A549 (cell line): ENCODE results near the gene TIMP3. TPM values are rescaled to one million over a fixed set of nuclear protein-coding genes. Genes with fewer than 3 reads are reported as not detected.

Source experiments
- ATAC-seq, 2 experiments: fragments of 200-7000 bp in 1 of 2; fragments of >200 bp in 1 of 2; cut with Nextera tagmentation in 1 of 2; cut with Tn5 transposase in 1 of 2; 3 replicates each; pipeline versions ENCODE4 v1.8.0 to v1.9.1; 2018 to 2020; ENCODE audit warnings: mild to moderate bottlenecking in 1 of 2, moderate library complexity in 1 of 2
- CTCF ChIA-PET: fragments of 300-600 bp; sonication (Branson Sonifier 250); formaldehyde crosslinking; extraction: SDS; loops from one replicate; lab custom pipeline; 2021; ENCODE audit warnings: antibody characterized with exemption, inconsistent platforms; lab: Yijun Ruan, JAX
- POLR2A ChIA-PET: fragments of 350-600 bp; formaldehyde crosslinking; extraction: SDS; loops from one replicate; lab custom pipeline; 2021; ENCODE audit warnings: antibody characterized with exemption, inconsistent platforms; lab: Yijun Ruan, JAX
- DNase-seq, 2 experiments: peaks; one replicate each; pipeline versions ENCODE4 v3.0.0 to v3.0.0-alpha.2; 2011 to 2016; ENCODE audit warnings: low read depth in 1 of 2, low spot score in 1 of 2
- FAIRE-seq: peaks from 2 replicates; lab custom pipeline; 2011; peaks lifted over from hg19 to GRCh38; lab: Jason Lieb, UNC
- H3K27ac ChIP-seq, 2 experiments: fragments of >200 bp; sonication (Bioruptor Twin); formaldehyde crosslinking; 3 replicates each; pipeline ENCODE4 v1.5.1; 2016 to 2017
- H3K4me1 ChIP-seq: fragments of >200 bp; sonication (Bioruptor Twin); formaldehyde crosslinking; 3 replicates; pipeline ENCODE4 v1.6.1; 2016
- H3K4me2 ChIP-seq: fragments of >200 bp; sonication (Bioruptor Twin); formaldehyde crosslinking; 3 replicates; pipeline ENCODE4 v1.6.1; 2016
- H3K4me3 ChIP-seq: fragments of >200 bp; sonication (Bioruptor Twin); formaldehyde crosslinking; 3 replicates; pipeline ENCODE4 v1.5.1; 2016
- H3K9me3 ChIP-seq: fragments of >200 bp; sonication (Bioruptor Twin); formaldehyde crosslinking; 3 replicates; pipeline ENCODE4 v1.6.1; 2016
- CEBPB ChIP-seq, 2 experiments: fragments of >200 bp in 1 of 2; sonication (Bioruptor Twin) in 1 of 2; formaldehyde crosslinking in 1 of 2; IDR thresholded peaks; 2 replicates each; pipeline ENCODE4 v1.6.1; 2012 to 2016
- EHF ChIP-seq: fragments of 250-450 bp; sonication (Bioruptor Pico); IDR thresholded peaks from 2 replicates; pipeline ENCODE4 v1.5.0; 2020; ENCODE audit warnings: mild to moderate bottlenecking
- EP300 ChIP-seq, 2 experiments: fragments of >200 bp; sonication (Bioruptor Twin); formaldehyde crosslinking; IDR thresholded peaks; 2 replicates in 1 of 2; 3 replicates in 1 of 2; pipeline ENCODE4 v1.6.1; 2016 to 2017
- FOSB ChIP-seq: fragments of 250-450 bp; sonication (Bioruptor Pico); IDR thresholded peaks from 2 replicates; pipeline ENCODE4 v1.5.0; 2020; ENCODE audit warnings: mild to moderate bottlenecking, moderate library complexity
- FOSL2 ChIP-seq, 2 experiments: fragments of 450-650 bp in 1 of 2; fragments of >200 bp in 1 of 2; sonication (Bioruptor Twin) in 1 of 2; formaldehyde crosslinking; IDR thresholded peaks; 2 replicates each; pipeline versions ENCODE4 v1.5.0 to v1.6.1; 2016 to 2020; ENCODE audit warnings: mild to moderate bottlenecking in 1 of 2, moderate library complexity in 1 of 2
- FOXS1 ChIP-seq: fragments of 250-450 bp; sonication (Bioruptor Pico); IDR thresholded peaks from 2 replicates; pipeline ENCODE4 v1.5.0; 2020; ENCODE audit warnings: mild to moderate bottlenecking, moderate library complexity
- GATA3 ChIP-seq: IDR thresholded peaks from 2 replicates; pipeline ENCODE4 v1.6.1; 2012; ENCODE audit warnings: borderline replicate concordance
- HDAC2 ChIP-seq: fragments of 200-600 bp; sonication (generic); IDR thresholded peaks from 2 replicates; pipeline ENCODE4 v1.6.1; 2016
- HEYL ChIP-seq: fragments of 250-450 bp; sonication (Bioruptor Pico); IDR thresholded peaks from 2 replicates; pipeline ENCODE4 v1.8.0; 2021; ENCODE audit warnings: mild to moderate bottlenecking, moderate library complexity
- HOXB13 ChIP-seq: fragments of 250-450 bp; sonication (Bioruptor Pico); IDR thresholded peaks from 2 replicates; pipeline ENCODE4 v1.5.0; 2020; ENCODE audit warnings: low read depth, mild to moderate bottlenecking, moderate library complexity
- HOXB5 ChIP-seq: fragments of 250-450 bp; sonication (Bioruptor Pico); IDR thresholded peaks from 2 replicates; pipeline ENCODE4 v1.5.0; 2020; ENCODE audit warnings: mild to moderate bottlenecking, moderate library complexity
- JUN ChIP-seq, 2 experiments: fragments of >200 bp; sonication (Bioruptor Twin); formaldehyde crosslinking; IDR thresholded peaks; 2 replicates in 1 of 2; 3 replicates in 1 of 2; pipeline ENCODE4 v1.6.1; 2016 to 2017
- KDM5A ChIP-seq: fragments of 200-600 bp; sonication (generic); IDR thresholded peaks from 2 replicates; pipeline ENCODE4 v1.6.1; 2016; ENCODE audit warnings: antibody characterized with exemption, mild to moderate bottlenecking
- MAFK ChIP-seq: fragments of 450-650 bp; IDR thresholded peaks from 2 replicates; pipeline ENCODE4 v1.6.1; 2014; ENCODE audit not compliant: partially characterized antibody
- NFE2L2 ChIP-seq: fragments of 150-350 bp; conservative IDR thresholded peaks from 2 replicates; pipeline ENCODE4 v1.6.1; 2014; ENCODE audit warnings: low read length
- NR3C1 ChIP-seq: fragments of >200 bp; sonication (Bioruptor Twin); formaldehyde crosslinking; IDR thresholded peaks from 3 replicates; pipeline ENCODE4 v1.6.1; 2017
- PHF8 ChIP-seq: fragments of 200-600 bp; sonication (generic); IDR thresholded peaks from 2 replicates; pipeline ENCODE4 v1.6.1; 2016; ENCODE audit warnings: low read depth, mild to moderate bottlenecking, antibody characterized with exemption, moderate library complexity, borderline replicate concordance
- RAD21 ChIP-seq, 2 experiments: fragments of >200 bp in 1 of 2; sonication (Bioruptor Twin) in 1 of 2; formaldehyde crosslinking in 1 of 2; IDR thresholded peaks in 1 of 2; conservative IDR thresholded peaks in 1 of 2; 2 replicates in 1 of 2; 3 replicates in 1 of 2; pipeline ENCODE4 v1.6.1; 2012 to 2018; ENCODE audit warnings: inconsistent platforms in 1 of 2
- RNF2 ChIP-seq: fragments of 200-600 bp; sonication (generic); IDR thresholded peaks from 2 replicates; pipeline ENCODE4 v1.6.1; 2016; ENCODE audit warnings: low read depth, mild to moderate bottlenecking, antibody characterized with exemption, moderate library complexity, borderline replicate concordance
- SMC3 ChIP-seq: fragments of >200 bp; sonication (Bioruptor Twin); formaldehyde crosslinking; IDR thresholded peaks from 3 replicates; pipeline ENCODE4 v1.6.1; 2018; ENCODE audit warnings: inconsistent platforms
- TFCP2L1 ChIP-seq: fragments of 250-450 bp; sonication (Bioruptor Pico); IDR thresholded peaks from 2 replicates; pipeline ENCODE4 v1.5.0; 2021; ENCODE audit warnings: mild to moderate bottlenecking
- ZC3H11A ChIP-seq: fragments of 450-650 bp; IDR thresholded peaks from 2 replicates; pipeline ENCODE4 v1.6.1; 2014; ENCODE audit warnings: antibody characterized with exemption, mild to moderate bottlenecking
- WGBS: methylation state at CpG from one replicate; pipeline ENCODE4 v1.1.6; 2017; ENCODE audit errors: missing lambda C conversion rate; 5-methylcytosine and 5-hydroxymethylcytosine counted together
- polyA plus RNA-seq, 4 experiments: library from polyadenylated mRNA; depleted of rRNA in 3 of 4; stranded (reverse); fragments of >200 nt; fragmentation: RNase III in 1 of 4; extraction: RNeasy Plus Mini Kit Qiagen cat#74134 plus additional on column Dnase treatment in 1 of 4; gene quantifications; 2 replicates in 3 of 4; 3 replicates in 1 of 4; pipeline ENCODE4 v1.2.3, GENCODE V29; 2011 to 2017
- TF ChIP-seq, protein P1 (sequence below): fragments of >200 bp; sonication (Bioruptor Twin); formaldehyde crosslinking; IDR thresholded peaks from 3 replicates; pipeline ENCODE4 v1.6.1; 2016
- TF ChIP-seq, protein P2 (sequence below): fragments of 200-600 bp; sonication (generic); IDR thresholded peaks from 2 replicates; pipeline ENCODE4 v1.6.1; 2016; ENCODE audit warnings: antibody characterized with exemption, mild to moderate bottlenecking, moderate library complexity
- TF ChIP-seq, protein P3 (sequence below): IDR thresholded peaks from 2 replicates; pipeline ENCODE4 v1.6.1; 2012; ENCODE audit warnings: low read depth, borderline replicate concordance
- TF ChIP-seq, protein P4 (sequence below): fragments of >200 bp; sonication (Bioruptor Twin); formaldehyde crosslinking; IDR thresholded peaks from 2 replicates; pipeline ENCODE4 v1.6.1; 2016
- TF ChIP-seq, protein P5 (sequence below): fragments of 150-350 bp; IDR thresholded peaks from 2 replicates; pipeline ENCODE4 v1.6.1; 2014; ENCODE audit warnings: low read depth, mild to moderate bottlenecking, low read length

The TIMP3 gene
- polyA plus RNA-seq, 2 of the 4 experiments (the other 2 are of a cell fraction): 1.4 to 1.7 TPM

DNA sequence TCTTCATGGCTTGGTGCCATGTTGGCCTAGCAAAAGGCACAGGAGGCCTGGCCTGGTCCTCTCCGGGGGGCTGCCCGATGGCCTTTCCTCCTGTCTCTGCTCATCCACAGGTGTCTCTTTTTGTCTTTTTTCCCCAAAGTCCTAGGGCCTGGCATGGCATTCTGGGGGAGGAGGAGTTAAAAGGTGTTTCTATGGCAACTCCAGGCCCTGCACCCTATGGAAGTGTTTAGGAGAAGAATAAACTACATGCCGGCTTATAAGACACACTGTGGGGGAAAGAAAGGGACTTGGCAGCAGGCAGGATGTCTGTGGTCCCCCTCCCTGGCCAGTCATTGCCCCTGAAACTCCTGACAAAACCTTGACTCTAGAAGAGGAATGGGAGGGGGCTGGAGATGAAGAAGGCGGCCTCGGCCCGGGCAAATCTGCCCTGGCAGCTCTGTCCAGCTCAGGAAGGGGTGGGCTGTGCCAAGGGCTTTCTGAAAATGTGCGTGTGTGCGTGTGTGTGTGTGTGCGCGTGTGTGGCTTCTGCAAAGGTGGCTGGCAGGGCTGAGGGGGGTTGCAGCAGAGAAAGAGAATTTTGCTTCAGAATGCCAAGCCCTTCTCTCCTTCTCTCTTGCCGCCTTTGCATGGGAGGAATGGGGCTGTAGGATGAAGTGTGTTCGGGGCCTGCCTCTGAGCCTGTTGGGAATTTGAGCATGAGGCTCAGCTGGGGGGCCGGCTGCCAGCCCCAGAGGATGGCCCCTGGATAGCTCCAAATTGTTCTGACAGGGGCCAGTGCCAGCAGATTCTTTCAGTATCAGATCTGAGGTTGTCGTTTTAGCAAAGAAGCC is 3.2 kb downstream of the TIMP3 start (continued):
- TF ChIP-seq, protein P1, sequence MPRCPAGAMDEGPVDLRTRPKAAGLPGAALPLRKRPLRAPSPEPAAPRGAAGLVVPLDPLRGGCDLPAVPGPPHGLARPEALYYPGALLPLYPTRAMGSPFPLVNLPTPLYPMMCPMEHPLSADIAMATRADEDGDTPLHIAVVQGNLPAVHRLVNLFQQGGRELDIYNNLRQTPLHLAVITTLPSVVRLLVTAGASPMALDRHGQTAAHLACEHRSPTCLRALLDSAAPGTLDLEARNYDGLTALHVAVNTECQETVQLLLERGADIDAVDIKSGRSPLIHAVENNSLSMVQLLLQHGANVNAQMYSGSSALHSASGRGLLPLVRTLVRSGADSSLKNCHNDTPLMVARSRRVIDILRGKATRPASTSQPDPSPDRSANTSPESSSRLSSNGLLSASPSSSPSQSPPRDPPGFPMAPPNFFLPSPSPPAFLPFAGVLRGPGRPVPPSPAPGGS: no peak
- no peak for TF ChIP-seq RAD21 (conservative IDR thresholded peaks at IDR 0.05 in 1 of 2, IDR thresholded peaks at IDR 0.05 in 1 of 2)
- no peak for TF ChIP-seq JUN (IDR thresholded peaks at IDR 0.05)
- TF ChIP-seq, protein P2, sequence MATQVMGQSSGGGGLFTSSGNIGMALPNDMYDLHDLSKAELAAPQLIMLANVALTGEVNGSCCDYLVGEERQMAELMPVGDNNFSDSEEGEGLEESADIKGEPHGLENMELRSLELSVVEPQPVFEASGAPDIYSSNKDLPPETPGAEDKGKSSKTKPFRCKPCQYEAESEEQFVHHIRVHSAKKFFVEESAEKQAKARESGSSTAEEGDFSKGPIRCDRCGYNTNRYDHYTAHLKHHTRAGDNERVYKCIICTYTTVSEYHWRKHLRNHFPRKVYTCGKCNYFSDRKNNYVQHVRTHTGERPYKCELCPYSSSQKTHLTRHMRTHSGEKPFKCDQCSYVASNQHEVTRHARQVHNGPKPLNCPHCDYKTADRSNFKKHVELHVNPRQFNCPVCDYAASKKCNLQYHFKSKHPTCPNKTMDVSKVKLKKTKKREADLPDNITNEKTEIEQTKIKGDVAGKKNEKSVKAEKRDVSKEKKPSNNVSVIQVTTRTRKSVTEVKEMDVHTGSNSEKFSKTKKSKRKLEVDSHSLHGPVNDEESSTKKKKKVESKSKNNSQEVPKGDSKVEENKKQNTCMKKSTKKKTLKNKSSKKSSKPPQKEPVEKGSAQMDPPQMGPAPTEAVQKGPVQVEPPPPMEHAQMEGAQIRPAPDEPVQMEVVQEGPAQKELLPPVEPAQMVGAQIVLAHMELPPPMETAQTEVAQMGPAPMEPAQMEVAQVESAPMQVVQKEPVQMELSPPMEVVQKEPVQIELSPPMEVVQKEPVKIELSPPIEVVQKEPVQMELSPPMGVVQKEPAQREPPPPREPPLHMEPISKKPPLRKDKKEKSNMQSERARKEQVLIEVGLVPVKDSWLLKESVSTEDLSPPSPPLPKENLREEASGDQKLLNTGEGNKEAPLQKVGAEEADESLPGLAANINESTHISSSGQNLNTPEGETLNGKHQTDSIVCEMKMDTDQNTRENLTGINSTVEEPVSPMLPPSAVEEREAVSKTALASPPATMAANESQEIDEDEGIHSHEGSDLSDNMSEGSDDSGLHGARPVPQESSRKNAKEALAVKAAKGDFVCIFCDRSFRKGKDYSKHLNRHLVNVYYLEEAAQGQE: no peak
- TF ChIP-seq FOSL2 (IDR thresholded peaks at IDR 0.05): no peak
- TF ChIP-seq FOSL2 (CRISPR knock-in tag; IDR thresholded peaks at IDR 0.05): no peak

DNA sequence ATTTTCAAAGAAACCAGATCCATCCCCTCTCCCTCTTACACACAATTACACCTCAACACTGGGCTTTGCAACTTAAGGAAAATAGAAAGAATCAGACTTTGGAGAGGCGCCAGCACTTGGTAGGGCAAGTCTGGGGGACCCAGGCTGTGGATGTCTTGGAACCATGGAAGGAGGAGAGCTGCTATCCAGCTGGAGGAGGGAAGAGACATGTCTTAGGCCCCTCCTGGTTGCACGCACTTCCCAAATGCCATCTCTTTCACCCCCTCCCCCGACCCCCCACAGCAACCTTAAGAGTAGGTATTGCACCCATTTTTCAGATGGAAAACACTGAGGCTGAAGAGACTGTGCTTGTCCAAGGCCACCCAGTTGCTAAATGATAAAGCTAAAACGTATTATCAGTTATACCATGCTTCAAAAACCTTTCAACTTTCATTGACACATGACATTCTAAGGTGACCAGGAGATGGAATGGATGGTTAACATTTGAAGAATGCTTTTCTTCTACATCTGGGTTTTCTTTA is 3.9 kb downstream of the TIMP3 start:
- Histone ChIP-seq H3K4me2 (no peak overlapping the region), H3K27ac (no peak overlapping the region), H3K4me3 (no peak overlapping the region), H3K9me3 (no peaks in the 10 kb centered on the region), H3K4me1 (no peaks in the 10 kb centered on the region)
- ATAC-seq: no peak
- no peak for DNase-seq
- no peak for FAIRE-seq
- TF ChIP-seq FOXS1 (CRISPR knock-in tag): no peak
- no peak for TF ChIP-seq HEYL (CRISPR knock-in tag)
- TF ChIP-seq MAFK: no peak
- no peak for TF ChIP-seq CEBPB (IDR thresholded peaks at IDR 0.05)
- TF ChIP-seq, protein P3, sequence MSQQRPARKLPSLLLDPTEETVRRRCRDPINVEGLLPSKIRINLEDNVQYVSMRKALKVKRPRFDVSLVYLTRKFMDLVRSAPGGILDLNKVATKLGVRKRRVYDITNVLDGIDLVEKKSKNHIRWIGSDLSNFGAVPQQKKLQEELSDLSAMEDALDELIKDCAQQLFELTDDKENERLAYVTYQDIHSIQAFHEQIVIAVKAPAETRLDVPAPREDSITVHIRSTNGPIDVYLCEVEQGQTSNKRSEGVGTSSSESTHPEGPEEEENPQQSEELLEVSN: no peak
- TF ChIP-seq SMC3: no peak
- TF ChIP-seq RNF2: no peak
- no peak for TF ChIP-seq ZC3H11A
- no peak for TF ChIP-seq FOSB
- WGBS: 37% methylated on average over 3 of the region's 4 CpGs
- CTCF ChIA-PET: interaction anchor here (0.6 to 3.6 kb wide), 3 partner anchors 9 to 277 kb away, joined by 3 to 26 read pairs (median 11); no protein-coding TSS in a partner anchor
- POLR2A ChIA-PET: no interaction called here

DNA sequence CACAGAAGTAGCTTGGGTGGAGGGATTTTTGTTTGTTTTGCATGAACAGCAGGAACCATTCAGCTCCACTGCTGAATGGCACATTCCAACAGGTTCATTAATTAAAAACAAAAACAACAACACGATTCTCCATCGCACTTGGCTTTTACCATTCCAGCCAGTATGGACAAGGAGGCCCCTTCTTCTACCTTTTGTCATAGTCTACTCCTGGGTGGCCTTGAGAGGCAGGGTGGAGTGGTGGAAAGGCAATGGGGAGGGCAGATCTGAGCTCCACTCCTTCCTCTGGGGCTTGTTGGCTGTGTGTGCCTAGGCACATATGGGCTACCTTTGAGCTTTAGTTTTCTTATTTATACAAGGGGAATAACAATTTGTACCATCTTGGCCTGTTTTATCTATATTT is 4.8 kb downstream of the TIMP3 start:
- no peak for FAIRE-seq
- POLR2A ChIA-PET: no interaction called here
- no peak for DNase-seq
- H3K4me3 ChIP-seq: no peak overlapping the region
- H3K9me3 ChIP-seq: no peaks in the 10 kb centered on the region
- CTCF ChIA-PET: interaction anchor here (1.9 to 3.6 kb wide), 2 partner anchors 10 to 278 kb away, joined by 11 to 26 read pairs; no protein-coding TSS in a partner anchor
- 38% methylated on average over 2 of the region's 2 CpGs for WGBS
- no peak overlapping the region for H3K27ac ChIP-seq
- ATAC-seq: no peak
- no peaks in the 10 kb centered on the region for H3K4me1 ChIP-seq
- H3K4me2 ChIP-seq: no peak overlapping the region
- TF ChIP-seq HOXB5: no peak
- TF ChIP-seq JUN (IDR thresholded peaks at IDR 0.05): no peak
- no peak for TF ChIP-seq NR3C1
- TF ChIP-seq HOXB13 (CRISPR knock-in tag): no peak
- TF ChIP-seq PHF8: no peak
- no peak for TF ChIP-seq HDAC2
- TF ChIP-seq EP300 (IDR thresholded peaks at IDR 0.05): no peak
- TF ChIP-seq, protein P3: no peak
- no peak for TF ChIP-seq KDM5A
- TF ChIP-seq, protein P4, sequence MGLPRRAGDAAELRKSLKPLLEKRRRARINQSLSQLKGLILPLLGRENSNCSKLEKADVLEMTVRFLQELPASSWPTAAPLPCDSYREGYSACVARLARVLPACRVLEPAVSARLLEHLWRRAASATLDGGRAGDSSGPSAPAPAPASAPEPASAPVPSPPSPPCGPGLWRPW: no peak
- no peak for TF ChIP-seq TFCP2L1 (CRISPR knock-in tag)
- no peak for TF ChIP-seq RNF2
- TF ChIP-seq NFE2L2: no peak
- no peak for TF ChIP-seq GATA3
- TF ChIP-seq, protein P5, sequence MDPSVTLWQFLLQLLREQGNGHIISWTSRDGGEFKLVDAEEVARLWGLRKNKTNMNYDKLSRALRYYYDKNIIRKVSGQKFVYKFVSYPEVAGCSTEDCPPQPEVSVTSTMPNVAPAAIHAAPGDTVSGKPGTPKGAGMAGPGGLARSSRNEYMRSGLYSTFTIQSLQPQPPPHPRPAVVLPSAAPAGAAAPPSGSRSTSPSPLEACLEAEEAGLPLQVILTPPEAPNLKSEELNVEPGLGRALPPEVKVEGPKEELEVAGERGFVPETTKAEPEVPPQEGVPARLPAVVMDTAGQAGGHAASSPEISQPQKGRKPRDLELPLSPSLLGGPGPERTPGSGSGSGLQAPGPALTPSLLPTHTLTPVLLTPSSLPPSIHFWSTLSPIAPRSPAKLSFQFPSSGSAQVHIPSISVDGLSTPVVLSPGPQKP: no peak
- TF ChIP-seq EHF (CRISPR knock-in tag): no peak
